Dermis blood vessel endothelial cell (primary cell): ENCODE results near the gene TARP.
"Not testable (repeated sequence)": the region's sequence is repeated elsewhere in the genome, so short reads cannot be mapped to it uniquely, and the experiment has no call there.

Experiments used
- DNase-seq: peaks from one replicate; pipeline ENCODE4 v3.0.0; 2010

TARP gene

GRCh38 chr7:38259157-38259556, 14.3 kb downstream of the TARP start:
- DNase-seq = not testable (repeated sequence)

DNA sequence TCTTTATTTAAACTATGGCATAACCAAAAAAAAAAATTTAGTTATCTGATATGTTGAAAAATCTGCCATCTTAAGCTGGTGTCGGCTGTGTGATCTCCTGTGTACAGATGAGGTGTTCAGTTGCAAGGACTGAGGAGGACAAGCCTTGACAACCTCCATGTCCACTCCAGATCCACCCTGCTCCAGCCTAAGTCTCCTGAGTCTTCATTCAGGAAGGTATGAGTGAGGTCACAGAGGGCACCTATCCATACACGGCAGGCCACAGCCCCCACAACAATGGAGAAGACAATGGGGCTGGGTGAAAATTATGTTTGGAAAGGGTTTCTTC, 16.1 kb downstream of the TARP start:
- DNase-seq = no peak

DNA sequence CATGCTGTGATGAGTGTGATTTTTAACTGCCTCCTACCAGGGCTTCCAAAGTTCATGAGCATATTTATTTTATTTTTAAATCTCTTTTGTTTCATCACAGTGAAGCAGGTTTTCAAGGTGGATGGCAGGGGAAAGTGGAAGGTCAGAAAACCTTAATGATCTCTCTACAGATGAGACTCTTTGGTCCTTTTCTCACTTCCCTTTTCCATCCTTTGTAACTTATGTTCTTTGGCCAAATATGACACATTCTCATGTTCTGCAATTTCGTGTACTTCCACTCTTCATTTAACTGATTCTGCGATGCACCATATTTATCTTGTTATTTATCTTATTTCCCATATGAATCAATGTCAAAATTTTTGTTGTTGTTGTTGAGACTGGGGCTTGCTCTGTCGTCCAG, 23.6 kb downstream of the TARP start:
- DNase-seq = not testable (repeated sequence)

DNA sequence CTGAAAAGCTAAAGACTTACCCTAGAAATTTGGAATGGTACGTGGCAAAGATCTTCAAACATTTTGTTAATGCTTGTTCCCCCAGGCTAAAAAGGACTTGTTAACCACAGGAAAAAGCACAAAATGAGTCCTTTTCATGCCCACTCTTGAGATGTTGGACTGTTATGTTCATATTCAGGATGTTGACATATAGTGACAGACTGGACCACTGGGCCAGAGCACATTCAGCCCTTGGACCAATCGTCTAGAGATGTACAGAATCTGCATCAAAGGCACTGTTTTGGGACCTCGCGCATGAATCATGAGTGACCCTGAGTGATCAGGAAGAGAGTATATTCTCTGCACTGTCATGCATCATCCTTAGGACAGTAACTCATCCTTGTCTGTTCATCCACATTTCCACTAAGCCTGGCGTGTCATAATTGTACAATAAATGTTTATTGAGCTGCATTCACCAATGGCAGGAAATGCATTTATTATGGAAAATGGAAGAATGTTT, 25.3 kb downstream of the TARP start:
- DNase-seq = no peak

GRCh38 chr7:38245409-38245977, 27.9 kb downstream of the TARP start:
- DNase-seq = no peak

GRCh38 chr7:38244516-38244915, 28.9 kb downstream of the TARP start:
- no peak for DNase-seq

- DNase-seq = not testable (repeated sequence)
Observed at GRCh38 chr7:38243345-38243744, 30.1 kb downstream of the TARP start.

- DNase-seq = no peak
Observed at GRCh38 chr7:38242814-38243213, 30.6 kb downstream of the TARP start.

DNA sequence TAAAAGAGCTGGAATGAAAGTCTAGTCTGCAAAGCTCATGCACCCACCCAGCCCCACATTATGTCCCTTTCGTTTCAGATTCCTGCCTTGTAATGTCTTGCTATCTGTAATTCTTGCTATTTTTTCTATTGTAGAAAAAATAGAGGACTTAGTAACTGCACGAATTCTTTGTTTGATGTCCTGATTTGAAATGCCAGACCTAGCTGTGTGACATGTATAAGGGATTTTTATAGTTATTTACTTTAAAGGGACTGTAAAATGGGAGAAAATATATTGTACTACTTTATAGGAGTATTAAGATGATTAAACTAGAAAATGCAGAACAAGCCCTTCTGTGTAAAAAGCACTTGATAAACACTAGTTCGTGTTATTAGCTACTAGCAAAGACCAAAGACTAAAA, 32.4 kb downstream of the TARP start:
- no peak for DNase-seq

- not testable (repeated sequence) for DNase-seq
Observed at GRCh38 chr7:38239129-38239528, 34.3 kb downstream of the TARP start.

DNA sequence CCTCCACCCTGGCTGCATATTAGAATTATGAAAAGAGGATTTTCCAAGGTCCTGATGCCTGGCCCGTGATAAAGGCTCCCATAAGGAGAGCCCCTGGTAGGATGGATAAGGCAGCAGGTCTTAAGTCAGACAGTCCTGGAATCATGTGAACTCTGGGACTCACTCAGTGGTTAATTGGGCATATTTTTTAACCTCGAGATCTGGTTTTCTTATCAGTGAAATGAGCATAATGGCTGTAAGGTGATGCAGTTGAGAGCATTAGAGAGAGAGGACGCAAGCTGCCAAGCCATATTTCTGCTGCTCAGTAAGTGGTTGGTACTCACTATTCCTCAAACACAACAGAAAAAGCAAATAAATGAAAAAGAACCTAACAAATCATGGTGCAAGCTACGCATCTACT, 37.8 kb downstream of the TARP start:
- DNase-seq = no peak

GRCh38 chr7:38234759-38235158, 38.7 kb downstream of the TARP start:
- not testable (repeated sequence) for DNase-seq

GRCh38 chr7:38232502-38233366, 40.7 kb downstream of the TARP start:
- DNase-seq = no peak

- no peak for DNase-seq
Observed at GRCh38 chr7:38229884-38230642, 43.4 kb downstream of the TARP start.

GRCh38 chr7:38229386-38229785, 44.0 kb downstream of the TARP start:
- no peak for DNase-seq

GRCh38 chr7:38224392-38224791, 49.0 kb downstream of the TARP start:
- no peak for DNase-seq

DNA sequence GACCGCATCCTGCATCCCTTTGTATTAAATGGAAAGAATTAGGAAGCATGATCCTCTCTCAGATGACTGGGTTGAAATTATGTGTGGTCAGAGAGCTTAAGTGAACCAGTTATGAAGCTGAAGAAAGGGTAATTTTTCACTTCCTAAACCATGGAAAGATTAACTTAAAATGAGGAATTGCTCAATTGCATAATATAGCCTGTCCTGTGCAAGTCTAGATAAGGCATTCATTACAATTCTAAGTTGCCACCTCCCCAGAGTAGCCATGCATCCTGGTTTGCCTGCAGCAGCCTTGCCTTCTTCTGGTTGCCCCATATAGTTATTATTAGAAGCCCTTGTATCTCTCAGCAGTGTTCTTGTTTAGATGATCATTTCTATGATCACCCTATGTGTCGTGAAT, 50.1 kb downstream of the TARP start:
- DNase-seq = no peak

- DNase-seq = peak; percentile 81
Observed at GRCh38 chr7:38222481-38223096, 50.8 kb downstream of the TARP start.

DNA sequence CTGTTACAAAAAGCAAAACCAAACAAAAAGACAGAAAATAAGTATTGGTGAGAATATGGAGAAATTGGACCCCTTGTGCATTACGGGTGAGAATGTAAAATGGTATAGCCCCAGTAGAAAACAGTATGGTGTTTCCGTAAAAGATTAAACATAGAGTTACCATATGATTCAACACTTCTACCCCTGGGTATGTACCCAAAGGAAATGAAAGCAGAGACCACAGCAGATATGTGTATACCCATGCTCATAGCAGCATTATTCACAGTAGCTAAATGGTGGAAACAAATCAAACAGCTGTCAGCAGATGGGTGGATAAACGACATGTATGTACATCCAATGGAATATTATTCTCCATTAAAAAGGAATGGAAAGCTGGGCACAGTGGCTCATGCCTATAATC, 53.0 kb downstream of the TARP start:
- DNase-seq = no peak

DNA sequence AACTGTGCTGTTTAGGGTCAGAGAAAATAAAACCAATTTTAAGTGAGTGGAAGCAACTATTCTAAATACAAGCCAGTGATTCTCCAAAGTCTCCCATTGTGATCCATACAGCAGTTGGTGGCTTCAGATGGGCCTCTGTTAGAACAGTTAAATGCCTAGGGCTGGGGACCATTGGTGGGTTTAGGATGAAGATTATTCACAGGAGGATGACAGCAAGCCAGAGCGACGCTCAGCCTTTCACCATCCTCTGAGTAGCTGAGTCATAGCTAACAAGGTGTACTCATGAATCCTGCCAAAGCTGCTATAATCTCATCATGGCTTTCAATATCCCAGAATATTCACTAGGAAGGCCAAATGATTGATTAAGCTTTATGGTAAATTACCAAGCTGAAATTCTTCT, 55.8 kb downstream of the TARP start:
- DNase-seq = no peak

DNA sequence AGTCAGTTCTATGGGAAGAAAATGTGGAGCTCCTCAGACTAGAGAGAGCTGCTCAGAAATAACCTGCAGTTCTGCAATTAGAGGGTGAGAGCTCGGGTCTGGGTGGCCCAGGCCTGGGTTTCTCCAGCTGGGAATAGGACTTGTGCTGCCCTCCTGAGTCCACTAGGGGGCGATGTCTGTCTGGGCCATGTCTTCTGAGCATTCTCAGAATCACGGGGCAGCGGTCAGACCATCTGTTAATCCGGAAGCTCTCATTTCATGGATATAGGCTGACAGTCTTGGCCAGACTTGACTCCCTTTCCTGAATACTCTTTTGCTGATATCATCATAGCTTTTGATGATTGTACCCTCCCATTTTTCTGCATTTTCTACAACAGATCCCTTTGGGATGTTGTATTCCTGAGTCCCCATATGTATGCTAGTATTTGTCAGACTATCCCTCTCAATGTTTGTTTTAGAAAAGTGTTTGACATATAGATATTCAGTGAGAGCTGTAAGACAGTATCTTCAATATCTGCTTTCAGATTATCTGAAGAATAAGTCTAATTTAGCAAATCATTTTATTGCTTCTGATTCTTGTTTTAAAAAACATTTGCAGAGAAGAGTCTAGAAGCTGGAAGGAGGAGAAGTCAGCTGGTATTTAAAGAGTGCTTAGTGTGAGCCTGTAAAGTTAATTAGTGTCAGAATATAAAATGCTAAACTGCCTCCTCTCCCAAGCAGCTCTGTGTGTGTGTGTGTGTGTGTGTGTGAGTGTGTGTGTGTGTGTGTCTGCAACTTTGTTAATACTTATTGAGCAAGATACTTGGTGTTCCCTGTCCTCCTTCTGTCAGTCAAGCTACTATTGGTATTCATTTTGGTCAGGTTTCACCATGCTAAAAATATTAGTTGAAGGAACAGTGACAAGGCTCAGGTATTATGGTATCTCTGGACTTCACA, 57.4 kb downstream of the TARP start:
- peak; percentile 97 for DNase-seq

DNA sequence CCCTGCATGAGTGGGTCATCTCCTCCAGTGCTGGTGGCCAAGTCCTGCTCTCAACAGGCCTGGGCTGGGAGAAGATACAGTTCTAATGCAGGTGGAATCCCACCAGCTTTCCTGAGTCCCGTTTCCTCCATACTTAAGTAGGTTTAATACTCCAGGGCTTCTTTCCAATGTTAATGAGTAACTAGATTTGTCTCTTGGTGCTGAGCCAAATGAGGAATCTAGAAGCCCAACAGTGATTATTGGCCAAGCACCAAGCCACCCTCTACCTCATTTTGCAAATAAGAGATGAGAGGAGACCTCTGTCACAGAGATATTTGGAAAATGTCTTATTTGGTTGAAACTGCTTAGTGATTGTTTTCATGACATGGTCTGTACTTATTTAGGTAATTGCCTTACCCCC, 58.3 kb downstream of the TARP start:
- peak; percentile 28 for DNase-seq
